ENCODE measurements around the gene RELN.

DNA sequence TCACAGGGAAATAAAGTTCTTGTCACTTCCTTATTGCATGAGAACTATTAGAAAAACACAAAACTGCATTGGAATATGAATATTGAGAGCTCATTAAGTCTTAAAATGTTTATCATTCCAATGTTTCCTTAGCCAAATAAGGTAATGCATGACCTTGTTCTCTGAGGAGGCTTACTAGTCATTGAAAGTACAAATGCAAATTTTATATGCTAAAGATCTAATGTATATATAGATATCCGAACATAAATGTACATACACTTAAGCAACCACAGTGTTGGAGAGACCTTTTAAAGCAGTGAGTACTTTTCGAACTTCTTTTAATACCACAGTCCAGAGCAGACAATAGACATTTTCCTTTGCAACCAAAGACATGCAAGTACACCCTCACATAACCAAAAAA lies 96.1 kb downstream of the RELN start:
- TF ChIP-seq, protein P1, sequence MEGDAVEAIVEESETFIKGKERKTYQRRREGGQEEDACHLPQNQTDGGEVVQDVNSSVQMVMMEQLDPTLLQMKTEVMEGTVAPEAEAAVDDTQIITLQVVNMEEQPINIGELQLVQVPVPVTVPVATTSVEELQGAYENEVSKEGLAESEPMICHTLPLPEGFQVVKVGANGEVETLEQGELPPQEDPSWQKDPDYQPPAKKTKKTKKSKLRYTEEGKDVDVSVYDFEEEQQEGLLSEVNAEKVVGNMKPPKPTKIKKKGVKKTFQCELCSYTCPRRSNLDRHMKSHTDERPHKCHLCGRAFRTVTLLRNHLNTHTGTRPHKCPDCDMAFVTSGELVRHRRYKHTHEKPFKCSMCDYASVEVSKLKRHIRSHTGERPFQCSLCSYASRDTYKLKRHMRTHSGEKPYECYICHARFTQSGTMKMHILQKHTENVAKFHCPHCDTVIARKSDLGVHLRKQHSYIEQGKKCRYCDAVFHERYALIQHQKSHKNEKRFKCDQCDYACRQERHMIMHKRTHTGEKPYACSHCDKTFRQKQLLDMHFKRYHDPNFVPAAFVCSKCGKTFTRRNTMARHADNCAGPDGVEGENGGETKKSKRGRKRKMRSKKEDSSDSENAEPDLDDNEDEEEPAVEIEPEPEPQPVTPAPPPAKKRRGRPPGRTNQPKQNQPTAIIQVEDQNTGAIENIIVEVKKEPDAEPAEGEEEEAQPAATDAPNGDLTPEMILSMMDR (IDR thresholded peaks at IDR 0.05) = no peak
- no peak for TF ChIP-seq POLR2AphosphoS5 (IDR thresholded peaks at IDR 0.05)

Measured in gastroesophageal sphincter (tissue), 3 donors.